ENCODE measurements around the gene IGSF5.

IGSF5 gene

GRCh38 chr21:39850333-39850732 lies 105.3 kb downstream of the IGSF5 start:
- Histone ChIP-seq H3K36me3 (ENCODE audit: control insufficient read depth, insufficient read depth, low read length) (no peaks in the 10 kb centered on the region), H3K4me3 (replicated peaks; ENCODE audit: low read depth, low read length) (no peak overlapping the region)
- DNase-seq (ENCODE audit: extremely low read depth, insufficient read length): no peak

GRCh38 chr21:39851002-39851618 lies 106.1 kb downstream of the IGSF5 start:
- H3K27me3 ChIP-seq (replicated peaks; ENCODE audit: control insufficient read depth, insufficient read depth, low read length): no peaks in the 10 kb centered on the region
- no peak overlapping the region for H3K4me3 ChIP-seq (replicated peaks; ENCODE audit: low read depth, low read length)
- DNase-seq (ENCODE audit: extremely low read depth, insufficient read length): no peak
- TF ChIP-seq CTCF (IDR thresholded peaks at IDR 0.05; ENCODE audit: insufficient read depth, low read length, poor library complexity, severe bottlenecking): no peak
- no peaks in the 10 kb centered on the region for H3K36me3 ChIP-seq (ENCODE audit: control insufficient read depth, insufficient read depth, low read length)

More at GRCh38 chr21:39850333-39850732, 105.3 kb downstream of the IGSF5 start:
- no peak for TF ChIP-seq CTCF (IDR thresholded peaks at IDR 0.05; ENCODE audit: insufficient read depth, low read length, poor library complexity, severe bottlenecking)
- no peaks in the 10 kb centered on the region for H3K27me3 ChIP-seq (replicated peaks; ENCODE audit: control insufficient read depth, insufficient read depth, low read length)

All from GM06990 (cell line).